ENCODE results near the gene AGAP1.
A peak's percentile ranks its signal among the peaks of the same experiment; 100 is the strongest.

The AGAP1 gene

GRCh38 chr2:236180076-236180816 is 686.4 kb downstream of the AGAP1 start:
- DNase-seq, result peak; percentile 88

- DNase-seq, result peak; percentile 78
Observed at GRCh38 chr2:236180831-236181453, 687.1 kb downstream of the AGAP1 start.
